ENCODE data around the gene FBXO21. TPM values are rescaled to one million over a fixed set of nuclear protein-coding genes. Genes with fewer than 3 reads are reported as not detected.

FBXO21 gene
- total and polyA plus RNA-seq, 2 experiments from 2014 or later: 32.3 to 43.9 TPM

GRCh38 chr12:117121441-117121840, 68.8 kb downstream of the FBXO21 start:
- Histone ChIP-seq H3K9me3 (ENCODE audit: low read depth) (no peaks in the 10 kb centered on the region), H3K4me2 (ENCODE audit: unreplicated experiment) (no peak overlapping the region), H3K4me3 (no peak overlapping the region), H3K79me2 (ENCODE audit: insufficient read depth) (no peaks in the 10 kb centered on the region), H3K9me2 (ENCODE audit: insufficient read depth) (no peaks in the 10 kb centered on the region), H2AFZ (no peak overlapping the region), H3K36me3 (ENCODE audit: low read depth) (no peaks in the 10 kb centered on the region), H4K20me1 (ENCODE audit: insufficient read depth) (no peaks in the 10 kb centered on the region), H3K27ac (no peak overlapping the region), H3F3A (ENCODE audit: insufficient read depth) (peaks cover 8% of the 10 kb centered on the region), H3K27me3 (replicated peaks; ENCODE audit: insufficient read depth) (no peaks in the 10 kb centered on the region), H3K9ac (no peak overlapping the region), H3K4me1 (ENCODE audit: insufficient read depth) (no peaks in the 10 kb centered on the region)
- DNase-seq: no peak
- 59 to 61% methylated on average over 3 of the region's 3 CpGs for WGBS, 2 experiments (ENCODE audit: low coverage in 1 of 2, low lambda C conversion rate in 2 of 2, missing lambda C conversion rate in 2 of 2)
- TF ChIP-seq EZH2phosphoT487 (IDR thresholded peaks at IDR 0.05; ENCODE audit: insufficient read depth, low read depth) (no peak), EZH2 (IDR thresholded peaks at IDR 0.05; ENCODE audit: insufficient read depth, poor library complexity, severe bottlenecking) (no peak)
- in situ Hi-C loops (cut with MboI): loop anchor here (25.0 kb wide), 1 partner anchor 409 kb away; no protein-coding TSS in a partner anchor

- H3K36me3 ChIP-seq (ENCODE audit: low read depth): no peaks in the 10 kb centered on the region
- H3K27me3 ChIP-seq (replicated peaks; ENCODE audit: insufficient read depth): no peaks in the 10 kb centered on the region
- H3K79me2 ChIP-seq (ENCODE audit: insufficient read depth): no peaks in the 10 kb centered on the region
- H4K20me1 ChIP-seq (ENCODE audit: insufficient read depth): no peaks in the 10 kb centered on the region
- H3F3A ChIP-seq (ENCODE audit: insufficient read depth): peaks cover 5% of the 10 kb centered on the region; the same call in 1 of the 2 replicates
- no peak overlapping the region for H3K9ac ChIP-seq
- H3K4me2 ChIP-seq (ENCODE audit: unreplicated experiment): no peak overlapping the region
- H3K9me2 ChIP-seq (ENCODE audit: insufficient read depth): no peaks in the 10 kb centered on the region
- in situ Hi-C loops (cut with MboI): loop anchor here (25.0 kb wide), 1 partner anchor 408 kb away; no protein-coding TSS in a partner anchor
- no peak overlapping the region for H3K27ac ChIP-seq
- TF ChIP-seq EZH2 (IDR thresholded peaks at IDR 0.05; ENCODE audit: insufficient read depth, poor library complexity, severe bottlenecking) (no peak), EZH2phosphoT487 (IDR thresholded peaks at IDR 0.05; ENCODE audit: insufficient read depth, low read depth) (no peak)
- 53 to 60% methylated on average over 9 of the region's 9 CpGs for WGBS, 2 experiments (ENCODE audit: low coverage in 1 of 2, low lambda C conversion rate in 2 of 2, missing lambda C conversion rate in 2 of 2)
- H3K9me3 ChIP-seq (ENCODE audit: low read depth): no peaks in the 10 kb centered on the region
- no peaks in the 10 kb centered on the region for H3K4me1 ChIP-seq (ENCODE audit: insufficient read depth)
- DNase-seq: no peak
- no peak overlapping the region for H3K4me3 ChIP-seq
- H2AFZ ChIP-seq: no peak overlapping the region
These were observed 69.5 kb downstream of the FBXO21 start for GRCh38 chr12:117120787-117121186.

GRCh38 chr12:117119592-117120198, 70.6 kb downstream of the FBXO21 start:
- Histone ChIP-seq H3K9me2 (ENCODE audit: insufficient read depth) (no peaks in the 10 kb centered on the region), H3K79me2 (ENCODE audit: insufficient read depth) (no peaks in the 10 kb centered on the region), H3K27ac (no peak overlapping the region), H3K9ac (no peak overlapping the region), H3K4me2 (ENCODE audit: unreplicated experiment) (no peak overlapping the region), H3K4me1 (ENCODE audit: insufficient read depth) (no peaks in the 10 kb centered on the region), H3K4me3 (no peak overlapping the region), H3K27me3 (replicated peaks; ENCODE audit: insufficient read depth) (no peaks in the 10 kb centered on the region), H3K9me3 (ENCODE audit: low read depth) (no peaks in the 10 kb centered on the region), H3F3A (ENCODE audit: insufficient read depth) (no peaks in the 10 kb centered on the region), H2AFZ (no peak overlapping the region), H4K20me1 (ENCODE audit: insufficient read depth) (no peaks in the 10 kb centered on the region), H3K36me3 (ENCODE audit: low read depth) (no peaks in the 10 kb centered on the region)
- in situ Hi-C loops (cut with MboI): loop anchor here (25.0 kb wide), 1 partner anchor 407 kb away; no protein-coding TSS in a partner anchor
- DNase-seq: no peak
- 69 to 79% methylated on average over 6 of the region's 6 CpGs for WGBS, 2 experiments (ENCODE audit: low coverage in 1 of 2, low lambda C conversion rate in 2 of 2, missing lambda C conversion rate in 2 of 2)
- TF ChIP-seq EZH2phosphoT487 (IDR thresholded peaks at IDR 0.05; ENCODE audit: insufficient read depth, low read depth): no peak
- no peak for TF ChIP-seq EZH2 (IDR thresholded peaks at IDR 0.05; ENCODE audit: insufficient read depth, poor library complexity, severe bottlenecking)

- Histone ChIP-seq H3K9ac (no peak overlapping the region), H3K27ac (no peak overlapping the region), H3K79me2 (ENCODE audit: insufficient read depth) (no peaks in the 10 kb centered on the region), H3K4me3 (no peak overlapping the region), H3K4me1 (ENCODE audit: insufficient read depth) (no peaks in the 10 kb centered on the region), H3K4me2 (ENCODE audit: unreplicated experiment) (no peak overlapping the region), H4K20me1 (ENCODE audit: insufficient read depth) (no peaks in the 10 kb centered on the region), H2AFZ (no peak overlapping the region), H3K27me3 (replicated peaks; ENCODE audit: insufficient read depth) (no peaks in the 10 kb centered on the region), H3F3A (ENCODE audit: insufficient read depth) (no peaks in the 10 kb centered on the region), H3K9me2 (ENCODE audit: insufficient read depth) (no peaks in the 10 kb centered on the region), H3K9me3 (ENCODE audit: low read depth) (no peaks in the 10 kb centered on the region), H3K36me3 (ENCODE audit: low read depth) (no peaks in the 10 kb centered on the region)
- in situ Hi-C loops (cut with MboI): loop anchor here (25.0 kb wide), 1 partner anchor 407 kb away; no protein-coding TSS in a partner anchor
- 47 to 48% methylated on average over 18 of the region's 18 CpGs for WGBS, 2 experiments (ENCODE audit: low coverage in 1 of 2, low lambda C conversion rate in 2 of 2, missing lambda C conversion rate in 2 of 2)
- TF ChIP-seq EZH2 (IDR thresholded peaks at IDR 0.05; ENCODE audit: insufficient read depth, poor library complexity, severe bottlenecking) (no peak), EZH2phosphoT487 (IDR thresholded peaks at IDR 0.05; ENCODE audit: insufficient read depth, low read depth) (no peak)
- DNase-seq: no peak
These were observed 71.3 kb downstream of the FBXO21 start for GRCh38 chr12:117118838-117119591.
